MCF 10A (cell line): ENCODE data around the gene VAV2. TPM values are rescaled to one million over a fixed set of nuclear protein-coding genes. Genes with fewer than 3 reads are reported as not detected.
A peak's percentile ranks its signal among the peaks of the same experiment; 100 is the strongest.

Experiments used
- BruUV-seq: library from RNA; stranded (reverse); fragments of 400-500 nt; replicated peaks from 2 replicates; lab custom pipeline; 2021; lab: Mats Ljungman, UMichigan
- CTCF ChIA-PET: fragments of 300-600 bp; sonication (Branson Sonifier 250); formaldehyde crosslinking; extraction: SDS; loops from one replicate; lab custom pipeline; 2021; ENCODE audit warnings: antibody characterized with exemption, inconsistent platforms; lab: Yijun Ruan, JAX
- POLR2A ChIA-PET: fragments of 300-600, 350-650 bp; sonication (Branson Sonifier 250); formaldehyde crosslinking; extraction: SDS; loops from one replicate; lab custom pipeline; 2020; ENCODE audit warnings: antibody characterized with exemption, inconsistent platforms; lab: Yijun Ruan, JAX
- DNase-seq: peaks from one replicate; pipeline ENCODE4 v3.0.0-alpha.2; 2018; ENCODE audit not compliant: unreplicated experiment
- H3K27ac Mint-ChIP-seq: one replicate; pipeline ENCODE4 v1.8.0; 2022; ENCODE audit warnings: mild to moderate bottlenecking, low read depth, mixed read lengths; ENCODE audit not compliant: unreplicated experiment
- H3K27me3 Mint-ChIP-seq: one replicate; pipeline ENCODE4 v1.8.0; 2022; ENCODE audit warnings: mixed read lengths; ENCODE audit not compliant: insufficient read depth, unreplicated experiment
- H3K36me3 Mint-ChIP-seq: one replicate; pipeline ENCODE4 v1.8.0; 2022; ENCODE audit warnings: mild to moderate bottlenecking, moderate library complexity, mixed read lengths; ENCODE audit not compliant: insufficient read depth, unreplicated experiment
- H3K4me1 Mint-ChIP-seq: one replicate; pipeline ENCODE4 v1.8.0; 2022; ENCODE audit warnings: mixed read lengths; ENCODE audit not compliant: insufficient read depth, unreplicated experiment
- H3K4me3 Mint-ChIP-seq: one replicate; pipeline ENCODE4 v1.8.0; 2022; ENCODE audit warnings: mild to moderate bottlenecking, moderate library complexity, mixed read lengths; ENCODE audit not compliant: unreplicated experiment
- H3K9me3 Mint-ChIP-seq: one replicate; pipeline ENCODE4 v1.8.0; 2022; ENCODE audit warnings: mixed read lengths; ENCODE audit not compliant: unreplicated experiment
- intact Hi-C: fragments of 100-400 bp; cut with micrococcal nuclease; formaldehyde crosslinking; loops from 2 replicates; pipeline ENCODE4 v1.14.1; 2022
- total RNA-seq: library from RNA; stranded (reverse); gene quantifications from 2 replicates; pipeline ENCODE4 v1.2.3, GENCODE V29; 2022
- TF ChIP-seq, protein P1 (sequence below): fragments of 200-600 bp; IDR thresholded peaks from one replicate; pipeline ENCODE4 v1.8.0; 2022; ENCODE audit warnings: antibody characterized with exemption, mild to moderate bottlenecking; ENCODE audit not compliant: unreplicated experiment

The VAV2 gene
- total RNA-seq, 1 experiment from 2014 or later, result 31.0 TPM

- ChIA-PET CTCF (no interaction called here), POLR2A (no interaction called here)
- no TSS peak for BruUV-seq
- Mint-ChIP-seq H3K9me3 (no peaks in the 10 kb centered on the region), H3K36me3 (peaks cover 18% of the 10 kb centered on the region), H3K27me3 (no peaks in the 10 kb centered on the region), H3K4me1 (no peaks in the 10 kb centered on the region), H3K4me3 (no peak overlapping the region), H3K27ac (no peak overlapping the region)
- no peak for DNase-seq
- TF ChIP-seq, protein P1, sequence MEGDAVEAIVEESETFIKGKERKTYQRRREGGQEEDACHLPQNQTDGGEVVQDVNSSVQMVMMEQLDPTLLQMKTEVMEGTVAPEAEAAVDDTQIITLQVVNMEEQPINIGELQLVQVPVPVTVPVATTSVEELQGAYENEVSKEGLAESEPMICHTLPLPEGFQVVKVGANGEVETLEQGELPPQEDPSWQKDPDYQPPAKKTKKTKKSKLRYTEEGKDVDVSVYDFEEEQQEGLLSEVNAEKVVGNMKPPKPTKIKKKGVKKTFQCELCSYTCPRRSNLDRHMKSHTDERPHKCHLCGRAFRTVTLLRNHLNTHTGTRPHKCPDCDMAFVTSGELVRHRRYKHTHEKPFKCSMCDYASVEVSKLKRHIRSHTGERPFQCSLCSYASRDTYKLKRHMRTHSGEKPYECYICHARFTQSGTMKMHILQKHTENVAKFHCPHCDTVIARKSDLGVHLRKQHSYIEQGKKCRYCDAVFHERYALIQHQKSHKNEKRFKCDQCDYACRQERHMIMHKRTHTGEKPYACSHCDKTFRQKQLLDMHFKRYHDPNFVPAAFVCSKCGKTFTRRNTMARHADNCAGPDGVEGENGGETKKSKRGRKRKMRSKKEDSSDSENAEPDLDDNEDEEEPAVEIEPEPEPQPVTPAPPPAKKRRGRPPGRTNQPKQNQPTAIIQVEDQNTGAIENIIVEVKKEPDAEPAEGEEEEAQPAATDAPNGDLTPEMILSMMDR, result no peak
- intact Hi-C loops, result no loop called here
Measured at GRCh38 chr9:133830711-133831110, 161.4 kb downstream of the VAV2 start.

DNA sequence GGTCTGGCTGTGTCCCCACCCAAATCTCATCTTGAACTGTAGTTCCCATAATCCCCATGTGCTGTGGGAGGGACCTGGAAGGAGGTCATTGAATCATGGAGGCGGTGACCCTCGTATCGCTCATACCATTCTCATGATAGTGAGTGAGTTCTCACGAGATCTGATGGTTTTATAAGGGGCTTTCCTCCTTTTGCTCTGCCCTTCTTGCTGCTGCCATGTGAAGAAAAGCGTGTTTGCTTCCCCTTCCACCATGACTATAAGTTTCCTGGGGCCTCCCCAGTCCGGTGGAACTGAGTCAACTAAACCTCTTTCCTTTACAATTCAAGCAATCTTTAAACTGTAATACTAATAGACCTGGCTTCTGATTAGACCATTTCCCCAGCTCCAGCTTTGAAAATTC is 161.8 kb downstream of the VAV2 start:
- no peaks in the 10 kb centered on the region for H3K27me3 Mint-ChIP-seq
- intact Hi-C loops, result no loop called here

GRCh38 chr9:133828338-133828997 is 163.7 kb downstream of the VAV2 start:
- peak overlapping the region; percentile 54 for H3K27ac Mint-ChIP-seq
- TF ChIP-seq, protein P1, result no peak
- intact Hi-C loops, result no loop called here
- H3K9me3 Mint-ChIP-seq, result no peaks in the 10 kb centered on the region
- H3K4me3 Mint-ChIP-seq, result no peak overlapping the region
- DNase-seq, result no peak
- no peaks in the 10 kb centered on the region for H3K4me1 Mint-ChIP-seq
- H3K36me3 Mint-ChIP-seq, result peaks cover 18% of the 10 kb centered on the region
- POLR2A ChIA-PET, result no interaction called here
- CTCF ChIA-PET, result no interaction called here
- no TSS peak for BruUV-seq
- H3K27me3 Mint-ChIP-seq, result no peaks in the 10 kb centered on the region

More for the DNA sequence above, 161.8 kb downstream of the VAV2 start:
- H3K4me1 Mint-ChIP-seq, result no peaks in the 10 kb centered on the region
- H3K27ac Mint-ChIP-seq, result no peak overlapping the region
- no peak overlapping the region for H3K4me3 Mint-ChIP-seq
- ChIA-PET CTCF (no interaction called here), POLR2A (interaction anchor here (0.6 kb wide), 1 partner anchor 20 kb away, joined by 3 read pairs; no protein-coding TSS in a partner anchor)
- BruUV-seq, result no TSS peak
- TF ChIP-seq, protein P1, result no peak
- DNase-seq, result no peak
- H3K36me3 Mint-ChIP-seq, result peaks cover 18% of the 10 kb centered on the region
- H3K9me3 Mint-ChIP-seq, result no peaks in the 10 kb centered on the region

DNA sequence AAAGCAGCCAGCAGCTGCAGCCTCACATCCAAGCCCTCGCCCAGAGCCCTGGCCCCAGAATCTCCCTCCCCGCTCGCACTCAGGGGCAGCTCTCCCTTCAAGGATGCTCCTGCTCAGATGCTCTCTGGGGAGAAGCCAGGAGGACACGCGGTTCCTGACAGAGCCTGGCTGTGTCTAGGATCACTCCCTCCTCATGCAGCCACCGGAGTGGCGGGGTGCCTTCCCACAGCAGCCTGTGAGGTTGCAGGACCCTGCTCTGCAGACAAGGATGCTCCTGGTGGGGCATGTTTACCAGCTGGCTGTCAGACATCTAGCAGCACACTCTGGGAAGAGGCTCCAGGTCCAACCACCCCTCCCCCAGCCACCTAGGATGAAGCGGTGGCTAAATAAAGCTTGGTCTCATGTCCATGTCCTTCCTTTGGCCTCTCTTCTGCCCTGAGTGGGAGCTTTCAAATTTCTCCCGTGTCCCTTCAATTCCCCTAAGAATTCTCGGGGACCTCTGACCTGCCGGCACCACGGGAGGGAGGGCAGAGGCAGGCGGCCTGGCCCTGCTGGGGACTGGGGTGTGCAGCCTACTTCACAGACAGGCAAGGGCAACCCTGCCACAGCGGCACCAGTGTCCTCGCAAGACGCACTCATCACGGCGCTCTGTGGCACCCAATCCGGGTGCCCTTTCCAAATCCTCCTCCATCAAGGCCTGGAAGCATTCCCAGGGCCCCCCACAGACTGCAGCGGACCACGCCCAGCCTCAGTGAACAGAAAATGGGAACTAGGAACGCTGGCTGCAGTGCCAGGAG is 165.6 kb downstream of the VAV2 start:
- ChIA-PET POLR2A (interaction anchor here (1.2 kb wide), 1 partner anchor 678 kb away, joined by 3 read pairs; no protein-coding TSS in a partner anchor), CTCF (interaction anchor here (1.9 kb wide), 1 partner anchor 45 kb away, joined by 5 read pairs; no protein-coding TSS in a partner anchor)
- no peak overlapping the region for H3K27ac Mint-ChIP-seq
- no peak overlapping the region for H3K4me3 Mint-ChIP-seq
- intact Hi-C loops, result no loop called here
- H3K4me1 Mint-ChIP-seq, result no peaks in the 10 kb centered on the region
- H3K9me3 Mint-ChIP-seq, result no peaks in the 10 kb centered on the region
- no peaks in the 10 kb centered on the region for H3K27me3 Mint-ChIP-seq
- DNase-seq, result no peak
- TF ChIP-seq, protein P1, result no peak
- no TSS peak for BruUV-seq
- peaks cover 33% of the 10 kb centered on the region for H3K36me3 Mint-ChIP-seq
